HL-60 (cell line): Measurements from ENCODE around the gene RIC3.

ENCODE experiments used
- DNase-seq, 2 experiments: peaks; one replicate each; pipeline ENCODE4 v3.0.0-alpha.2; 2010 to 2020; ENCODE audit warnings: low read depth in 1 of 2, low spot score in 1 of 2
- H3K27ac ChIP-seq: fragments of 250-450 bp; sonication (Bioruptor Pico); replicated peaks from 2 replicates; pipeline ENCODE4 v1.5.1; 2020; ENCODE audit warnings: mild to moderate bottlenecking, moderate library complexity
- H3K27me3 ChIP-seq: fragments of 250-450 bp; sonication (Bioruptor Pico); 2 replicates; pipeline ENCODE4 v1.5.1; 2021; ENCODE audit warnings: mild to moderate bottlenecking, moderate library complexity; ENCODE audit not compliant: insufficient read depth, poor library complexity, severe bottlenecking
- H3K4me3 ChIP-seq: replicated peaks from 2 replicates; pipeline ENCODE4 v1.5.1; 2011; ENCODE audit warnings: mild to moderate bottlenecking, control low read depth, low read length; ENCODE audit not compliant: insufficient read depth
- CTCF ChIP-seq: IDR thresholded peaks from one replicate; pipeline ENCODE4 v1.5.1; 2011; ENCODE audit warnings: low read length, control low read depth, inconsistent platforms; ENCODE audit not compliant: insufficient read depth
- GABPA ChIP-seq: IDR thresholded peaks from 2 replicates; pipeline ENCODE4 v1.6.1; 2012; ENCODE audit warnings: low read depth
- POLR2AphosphoS5 ChIP-seq: IDR thresholded peaks from 2 replicates; pipeline ENCODE4 v1.6.1; 2012; ENCODE audit warnings: low read depth
- SPI1 ChIP-seq: IDR thresholded peaks from 2 replicates; pipeline ENCODE4 v1.6.1; 2012; ENCODE audit warnings: low read depth, mild to moderate bottlenecking, borderline replicate concordance
- TF ChIP-seq, protein P1 (sequence below): IDR thresholded peaks from 2 replicates; pipeline ENCODE4 v1.6.1; 2012; ENCODE audit warnings: low read depth; ENCODE audit not compliant: insufficient replicate concordance

RIC3 gene

GRCh38 chr11:8097062-8097461, 71.8 kb downstream of the RIC3 start:
- H3K4me3 ChIP-seq: no peak overlapping the region
- no peak for TF ChIP-seq CTCF
- no peak for TF ChIP-seq GABPA
- TF ChIP-seq POLR2AphosphoS5: no peak
- TF ChIP-seq, protein P1, sequence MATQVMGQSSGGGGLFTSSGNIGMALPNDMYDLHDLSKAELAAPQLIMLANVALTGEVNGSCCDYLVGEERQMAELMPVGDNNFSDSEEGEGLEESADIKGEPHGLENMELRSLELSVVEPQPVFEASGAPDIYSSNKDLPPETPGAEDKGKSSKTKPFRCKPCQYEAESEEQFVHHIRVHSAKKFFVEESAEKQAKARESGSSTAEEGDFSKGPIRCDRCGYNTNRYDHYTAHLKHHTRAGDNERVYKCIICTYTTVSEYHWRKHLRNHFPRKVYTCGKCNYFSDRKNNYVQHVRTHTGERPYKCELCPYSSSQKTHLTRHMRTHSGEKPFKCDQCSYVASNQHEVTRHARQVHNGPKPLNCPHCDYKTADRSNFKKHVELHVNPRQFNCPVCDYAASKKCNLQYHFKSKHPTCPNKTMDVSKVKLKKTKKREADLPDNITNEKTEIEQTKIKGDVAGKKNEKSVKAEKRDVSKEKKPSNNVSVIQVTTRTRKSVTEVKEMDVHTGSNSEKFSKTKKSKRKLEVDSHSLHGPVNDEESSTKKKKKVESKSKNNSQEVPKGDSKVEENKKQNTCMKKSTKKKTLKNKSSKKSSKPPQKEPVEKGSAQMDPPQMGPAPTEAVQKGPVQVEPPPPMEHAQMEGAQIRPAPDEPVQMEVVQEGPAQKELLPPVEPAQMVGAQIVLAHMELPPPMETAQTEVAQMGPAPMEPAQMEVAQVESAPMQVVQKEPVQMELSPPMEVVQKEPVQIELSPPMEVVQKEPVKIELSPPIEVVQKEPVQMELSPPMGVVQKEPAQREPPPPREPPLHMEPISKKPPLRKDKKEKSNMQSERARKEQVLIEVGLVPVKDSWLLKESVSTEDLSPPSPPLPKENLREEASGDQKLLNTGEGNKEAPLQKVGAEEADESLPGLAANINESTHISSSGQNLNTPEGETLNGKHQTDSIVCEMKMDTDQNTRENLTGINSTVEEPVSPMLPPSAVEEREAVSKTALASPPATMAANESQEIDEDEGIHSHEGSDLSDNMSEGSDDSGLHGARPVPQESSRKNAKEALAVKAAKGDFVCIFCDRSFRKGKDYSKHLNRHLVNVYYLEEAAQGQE: no peak
- no peak for TF ChIP-seq SPI1
- H3K27me3 ChIP-seq: no peaks in the 10 kb centered on the region
- no peak overlapping the region for H3K27ac ChIP-seq
- DNase-seq: no peak

DNA sequence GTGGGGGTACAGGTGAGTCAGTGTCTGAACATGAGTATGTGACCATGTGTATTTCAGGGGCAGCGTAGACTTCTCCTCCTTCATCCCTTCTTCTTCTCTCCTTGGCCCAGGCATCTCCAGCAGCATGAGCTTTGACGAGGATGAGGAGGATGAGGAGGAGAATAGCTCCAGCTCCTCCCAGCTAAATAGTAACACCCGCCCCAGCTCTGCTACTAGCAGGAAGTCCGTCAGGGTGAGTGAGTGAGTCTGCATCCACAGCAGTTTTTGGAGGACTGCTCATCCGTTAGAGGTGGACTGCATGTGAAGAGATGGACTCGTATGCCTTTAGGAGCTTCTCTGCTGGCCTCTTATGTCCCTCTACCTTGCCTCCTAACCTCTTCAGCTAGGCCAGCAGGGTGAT, 72.2 kb downstream of the RIC3 start:
- no peak for TF ChIP-seq SPI1
- no peak for TF ChIP-seq CTCF
- no peak overlapping the region for H3K27ac ChIP-seq
- H3K4me3 ChIP-seq: no peak overlapping the region
- DNase-seq: no peak
- H3K27me3 ChIP-seq: no peaks in the 10 kb centered on the region

DNA sequence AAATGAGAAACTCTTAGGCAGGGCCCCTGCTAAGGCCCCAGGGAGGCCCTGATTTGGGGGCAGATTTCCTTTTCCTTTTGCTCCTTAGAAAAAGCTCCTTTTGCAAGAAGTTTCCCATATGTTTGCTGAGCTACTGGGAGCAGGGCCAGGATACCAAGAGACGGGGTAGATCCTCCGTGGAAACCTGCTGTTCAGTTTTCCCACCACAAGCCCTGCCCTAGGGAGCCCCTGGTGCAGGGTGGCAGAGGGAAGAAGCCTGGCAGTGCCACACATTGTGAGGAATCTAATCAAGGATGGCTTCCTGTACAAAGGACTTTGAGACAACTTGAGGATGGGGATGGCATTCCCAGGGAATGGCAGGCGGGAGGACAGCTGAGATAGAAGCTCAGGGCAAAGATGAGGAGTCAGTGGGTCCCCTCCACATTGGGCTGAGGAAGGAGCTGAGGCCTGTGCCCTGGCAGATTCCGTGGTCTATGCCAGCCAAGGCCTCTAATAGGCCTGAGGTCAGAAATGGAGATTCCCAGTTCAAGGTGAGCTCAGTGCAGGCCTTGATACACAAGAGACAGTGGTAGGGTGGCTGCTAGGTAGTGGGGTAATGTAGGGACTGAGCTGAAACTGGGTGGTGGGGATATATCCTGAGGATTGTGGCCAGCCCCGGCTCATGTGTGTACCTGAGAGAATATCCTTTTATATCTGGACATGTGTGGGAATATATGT, 72.9 kb downstream of the RIC3 start:
- TF ChIP-seq SPI1 (no peak), GABPA (no peak), CTCF (no peak), POLR2AphosphoS5 (no peak)
- no peak overlapping the region for H3K4me3 ChIP-seq
- H3K27me3 ChIP-seq: no peaks in the 10 kb centered on the region
- DNase-seq: no peak
- no peak overlapping the region for H3K27ac ChIP-seq

DNA sequence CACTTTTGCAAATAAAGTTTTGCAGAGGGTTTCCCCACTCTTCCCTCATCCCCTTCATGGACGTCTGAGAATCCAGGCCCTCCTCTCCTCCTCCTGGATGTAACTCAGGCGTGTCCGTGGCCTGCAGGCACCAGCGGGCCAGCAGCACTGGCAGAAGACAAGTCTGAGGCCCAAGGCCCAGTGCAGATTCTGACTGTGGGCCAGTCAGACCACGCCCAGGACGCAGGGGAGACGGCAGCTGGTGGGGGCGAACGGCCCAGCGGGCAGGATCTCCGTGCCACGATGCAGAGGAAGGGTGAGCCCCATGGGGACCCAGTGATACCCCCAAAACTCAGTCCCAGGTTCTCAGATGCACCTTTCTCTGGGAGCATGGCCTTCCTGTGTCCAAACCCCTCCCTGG, 73.5 kb downstream of the RIC3 start:
- Histone ChIP-seq H3K4me3 (no peak overlapping the region), H3K27me3 (no peaks in the 10 kb centered on the region), H3K27ac (no peak overlapping the region)
- TF ChIP-seq, protein P1: no peak
- TF ChIP-seq GABPA (no peak), CTCF (no peak), SPI1 (no peak), POLR2AphosphoS5 (no peak)
- no peak for DNase-seq
